RWPE2 (cell line): Measurements from ENCODE around the gene NKIRAS1.
A peak's percentile ranks its signal among the peaks of the same experiment; 100 is the strongest.

ENCODE experiments used
- ATAC-seq: fragments of 200-7000 bp; cut with Tn5 transposase; 3 replicates; pipeline ENCODE4 v1.9.1; 2021; ENCODE audit warnings: low read depth
- DNase-seq: peaks from one replicate; pipeline ENCODE4 v3.0.0-alpha.2; 2020; ENCODE audit warnings: low spot score
- H3K27ac ChIP-seq: fragments of 450-650 bp; 2 replicates; pipeline ENCODE4 v1.5.1; 2017; ENCODE audit warnings: mild to moderate bottlenecking; ENCODE audit not compliant: poor library complexity, severe bottlenecking
- H3K27me3 ChIP-seq: fragments of 250-450 bp; sonication (Bioruptor Pico); 2 replicates; pipeline ENCODE4 v1.5.1; 2021; ENCODE audit warnings: mild to moderate bottlenecking, moderate library complexity; ENCODE audit not compliant: insufficient read depth, poor library complexity, severe bottlenecking
- H3K36me3 ChIP-seq: fragments of 250-450 bp; sonication (Bioruptor Pico); 2 replicates; pipeline ENCODE4 v1.5.1; 2020; ENCODE audit warnings: low read depth, mild to moderate bottlenecking, moderate library complexity
- H3K4me1 ChIP-seq: fragments of 250-450 bp; sonication (Bioruptor Pico); 2 replicates; pipeline ENCODE4 v1.5.1; 2021; ENCODE audit warnings: mild to moderate bottlenecking, moderate library complexity; ENCODE audit not compliant: insufficient read depth, poor library complexity, severe bottlenecking
- H3K4me3 ChIP-seq: fragments of 250-450 bp; sonication (Bioruptor Pico); 2 replicates; pipeline ENCODE4 v1.5.1; 2021; ENCODE audit warnings: mild to moderate bottlenecking, moderate library complexity; ENCODE audit not compliant: severe bottlenecking
- H3K9me3 ChIP-seq: fragments of 250-450 bp; sonication (Bioruptor Pico); 2 replicates; pipeline ENCODE4 v1.5.1; 2021; ENCODE audit warnings: mild to moderate bottlenecking, moderate library complexity; ENCODE audit not compliant: severe bottlenecking
- TF ChIP-seq, protein P1 (sequence below): fragments of 450-650 bp; IDR thresholded peaks from one replicate; pipeline ENCODE4 v1.5.1; 2017; ENCODE audit warnings: mild to moderate bottlenecking, moderate library complexity; ENCODE audit not compliant: poor library complexity, severe bottlenecking

Gene NKIRAS1

GRCh38 chr3:23932571-23932970 lies 15.8 kb upstream of the NKIRAS1 start:
- Histone ChIP-seq H3K27me3 (no peaks in the 10 kb centered on the region), H3K9me3 (no peaks in the 10 kb centered on the region), H3K4me3 (no peak overlapping the region), H3K27ac (no peak overlapping the region), H3K4me1 (peaks cover 6% of the 10 kb centered on the region), H3K36me3 (no peaks in the 10 kb centered on the region)
- no peak for DNase-seq
- TF ChIP-seq, protein P1, sequence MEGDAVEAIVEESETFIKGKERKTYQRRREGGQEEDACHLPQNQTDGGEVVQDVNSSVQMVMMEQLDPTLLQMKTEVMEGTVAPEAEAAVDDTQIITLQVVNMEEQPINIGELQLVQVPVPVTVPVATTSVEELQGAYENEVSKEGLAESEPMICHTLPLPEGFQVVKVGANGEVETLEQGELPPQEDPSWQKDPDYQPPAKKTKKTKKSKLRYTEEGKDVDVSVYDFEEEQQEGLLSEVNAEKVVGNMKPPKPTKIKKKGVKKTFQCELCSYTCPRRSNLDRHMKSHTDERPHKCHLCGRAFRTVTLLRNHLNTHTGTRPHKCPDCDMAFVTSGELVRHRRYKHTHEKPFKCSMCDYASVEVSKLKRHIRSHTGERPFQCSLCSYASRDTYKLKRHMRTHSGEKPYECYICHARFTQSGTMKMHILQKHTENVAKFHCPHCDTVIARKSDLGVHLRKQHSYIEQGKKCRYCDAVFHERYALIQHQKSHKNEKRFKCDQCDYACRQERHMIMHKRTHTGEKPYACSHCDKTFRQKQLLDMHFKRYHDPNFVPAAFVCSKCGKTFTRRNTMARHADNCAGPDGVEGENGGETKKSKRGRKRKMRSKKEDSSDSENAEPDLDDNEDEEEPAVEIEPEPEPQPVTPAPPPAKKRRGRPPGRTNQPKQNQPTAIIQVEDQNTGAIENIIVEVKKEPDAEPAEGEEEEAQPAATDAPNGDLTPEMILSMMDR, result no peak
- no peak for ATAC-seq

- no peak for DNase-seq
Observed at GRCh38 chr3:23931597-23931996, 14.8 kb upstream of the NKIRAS1 start.

GRCh38 chr3:23928524-23928923 lies 11.7 kb upstream of the NKIRAS1 start:
- TF ChIP-seq, protein P1, result no peak
- Histone ChIP-seq H3K9me3 (no peaks in the 10 kb centered on the region), H3K4me3 (no peak overlapping the region), H3K36me3 (no peaks in the 10 kb centered on the region), H3K4me1 (peaks cover 6% of the 10 kb centered on the region), H3K27ac (no peak overlapping the region), H3K27me3 (no peaks in the 10 kb centered on the region)
- DNase-seq, result no peak
- ATAC-seq, result peak; percentile 60

More at GRCh38 chr3:23931597-23931996, 14.8 kb upstream of the NKIRAS1 start:
- H3K4me1 ChIP-seq, result peaks cover 6% of the 10 kb centered on the region
- no peak overlapping the region for H3K4me3 ChIP-seq
- no peaks in the 10 kb centered on the region for H3K27me3 ChIP-seq
- H3K27ac ChIP-seq, result no peak overlapping the region
- H3K36me3 ChIP-seq, result no peaks in the 10 kb centered on the region
- TF ChIP-seq, protein P1, result no peak
- H3K9me3 ChIP-seq, result no peaks in the 10 kb centered on the region
- ATAC-seq, result no peak

GRCh38 chr3:23926736-23927135 lies 9.9 kb upstream of the NKIRAS1 start:
- no peak for DNase-seq
- H3K4me1 ChIP-seq, result peaks cover 6% of the 10 kb centered on the region
- H3K27ac ChIP-seq, result no peak overlapping the region
- no peak overlapping the region for H3K4me3 ChIP-seq
- H3K27me3 ChIP-seq, result no peaks in the 10 kb centered on the region
- no peak for ATAC-seq
- H3K9me3 ChIP-seq, result no peaks in the 10 kb centered on the region
- H3K36me3 ChIP-seq, result no peaks in the 10 kb centered on the region
- TF ChIP-seq, protein P1, result peak; percentile 36

GRCh38 chr3:23926246-23926645 lies 9.5 kb upstream of the NKIRAS1 start:
- no peak for ATAC-seq

More at GRCh38 chr3:23926246-23926645, 9.5 kb upstream of the NKIRAS1 start:
- no peaks in the 10 kb centered on the region for H3K36me3 ChIP-seq
- peaks cover 6% of the 10 kb centered on the region for H3K4me1 ChIP-seq
- no peak for DNase-seq
- H3K27me3 ChIP-seq, result no peaks in the 10 kb centered on the region
- H3K27ac ChIP-seq, result no peak overlapping the region
- TF ChIP-seq, protein P1, result no peak
- no peak overlapping the region for H3K4me3 ChIP-seq
- H3K9me3 ChIP-seq, result no peaks in the 10 kb centered on the region
